ENCODE data around the gene CREB3L4. TPM values are rescaled to one million over a fixed set of nuclear protein-coding genes. Genes with fewer than 3 reads are reported as not detected.

The CREB3L4 gene
- total and polyA plus RNA-seq, 2 donors: 17.7 to 26.2 TPM

DNA sequence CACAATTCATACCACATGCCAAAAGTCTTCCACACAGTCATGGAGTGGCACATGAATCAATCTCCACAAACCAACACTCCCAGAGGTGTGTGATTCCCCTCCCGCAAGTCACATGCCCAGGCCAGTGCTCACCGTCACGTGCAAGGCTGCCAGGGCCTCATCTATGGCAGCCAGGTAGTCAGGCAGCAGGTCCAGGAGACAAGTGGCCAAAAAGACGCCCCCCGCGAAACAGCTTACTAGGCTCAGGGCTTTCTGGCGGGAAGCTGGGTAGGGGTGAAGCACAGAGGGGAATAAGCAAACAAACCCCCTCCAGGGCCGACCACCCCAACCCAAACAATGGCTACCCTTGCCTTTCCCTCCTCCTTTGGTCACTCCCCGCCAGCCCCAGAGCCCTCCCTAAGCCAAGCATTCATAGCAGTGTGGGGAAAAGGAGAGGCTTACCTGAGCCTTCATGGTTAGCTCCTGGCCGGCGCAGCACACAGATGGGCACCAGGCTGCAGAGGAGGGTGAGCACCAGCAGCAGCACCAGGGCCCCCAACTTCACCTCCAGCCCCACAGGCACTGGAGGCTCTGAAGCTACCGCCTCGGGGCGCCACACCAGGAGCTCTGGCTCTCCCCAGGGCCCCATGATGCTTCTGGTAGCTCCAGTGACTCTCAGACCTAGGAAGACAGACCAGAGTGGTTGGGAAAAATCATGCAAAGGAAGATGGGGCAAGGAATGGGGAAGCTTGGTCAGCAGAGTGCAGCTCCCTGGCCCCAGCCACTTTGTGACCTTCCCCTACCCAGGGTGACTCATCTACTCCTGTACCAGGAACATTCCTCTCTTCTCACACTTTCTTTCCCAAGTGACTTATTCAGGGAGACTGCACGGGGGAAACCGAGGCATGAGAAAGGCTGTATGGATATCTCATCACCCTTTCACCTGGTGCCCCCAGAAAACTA, 5.3 kb upstream of the CREB3L4 start:
- peaks cover 9 to 20% of the 10 kb centered on the region in 2 donors for H3K36me3 ChIP-seq (ENCODE audit: control insufficient read depth in 2 of 2, insufficient read depth in 2 of 2, low read length in 1 of 2)
- peak overlapping the region; percentile 57 to 74 for H3K4me3 ChIP-seq (ENCODE audit: low read length in 2 of 2)
- H3K27me3 ChIP-seq (ENCODE audit: control insufficient read depth in 2 of 2, insufficient read depth in 1 of 2, low read length in 1 of 2): no peaks in the 10 kb centered on the region
- WGBS: 75% methylated on average over 16 of the region's 16 CpGs
- H3K4me1 ChIP-seq (ENCODE audit: control insufficient read depth in 2 of 2, insufficient read depth in 2 of 2, low read length in 2 of 2): peaks cover 21 to 52% of the 10 kb centered on the region in 2 donors
- H3K9me3 ChIP-seq (ENCODE audit: control insufficient read depth in 2 of 2, insufficient read depth in 1 of 2, low read length in 1 of 2): no peaks in the 10 kb centered on the region
- H3K27ac ChIP-seq (ENCODE audit: low read depth in 1 of 2, low read length in 1 of 2): peak overlapping the region; percentile 72 to 84
- peak in 1 of 9 donors; percentile 24 for DNase-seq (ENCODE audit: low read depth in 6 of 9, low spot score in 9 of 9)

DNA sequence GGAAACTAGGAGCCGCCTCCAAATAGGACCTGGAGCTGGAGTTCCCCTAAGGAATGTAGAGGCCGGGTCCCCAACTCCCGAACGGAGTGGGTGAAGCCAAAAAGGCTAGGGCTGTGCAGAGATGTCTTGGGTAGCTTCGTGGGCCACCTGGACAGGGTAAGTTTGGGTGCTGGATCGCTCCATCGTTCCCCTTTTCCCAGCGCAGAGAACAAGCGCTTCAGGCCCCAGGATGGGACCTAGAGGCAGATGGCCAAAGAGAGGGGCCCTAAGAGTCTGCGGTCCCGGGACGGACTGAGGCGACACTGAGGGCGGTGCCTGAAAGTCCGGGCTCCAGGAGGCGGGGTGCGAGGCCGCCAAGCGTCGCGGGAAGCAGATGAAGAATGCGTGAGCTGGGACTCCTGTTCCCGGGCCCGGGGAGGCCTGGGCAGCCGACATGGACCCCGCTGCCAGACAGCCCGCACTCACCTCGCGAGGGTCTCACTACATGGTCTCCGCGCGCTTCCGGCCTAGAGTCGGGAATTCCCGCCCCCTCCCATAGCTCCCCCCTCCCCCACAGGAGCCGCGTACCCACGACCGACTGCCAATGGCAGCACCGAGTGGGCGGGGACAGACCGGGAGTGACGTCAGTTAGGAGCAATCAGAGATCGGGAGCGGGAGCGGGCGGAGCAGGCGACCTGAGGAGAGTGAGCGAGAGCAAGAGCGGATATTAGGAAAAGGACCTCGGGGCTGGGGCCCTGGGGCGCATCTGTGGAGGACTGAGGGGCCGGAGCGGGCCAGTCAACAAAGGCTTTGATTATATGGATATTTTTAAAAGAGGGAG, 4.5 kb upstream of the CREB3L4 start, which contains the start of gene SLC39A1:
Gene SLC39A1, minus strand, starts transcription at position 508 of the 820 bp plus-strand sequence. CDS start 822 bp downstream, outside the sequence.
- no peaks in the 10 kb centered on the region for H3K27me3 ChIP-seq (ENCODE audit: control insufficient read depth in 2 of 2, insufficient read depth in 1 of 2, low read length in 1 of 2)
- peak within 1 kb of the TSS; percentile 84 to 88 for H3K27ac ChIP-seq (ENCODE audit: low read depth in 1 of 2, low read length in 1 of 2)
- peak within 1 kb of the TSS; percentile 57 to 74 for H3K4me3 ChIP-seq (ENCODE audit: low read length in 2 of 2)
- under 1% methylated on average over 54 of the region's 54 CpGs for WGBS
- peaks cover 9 to 20% of the 10 kb centered on the region in 2 donors for H3K36me3 ChIP-seq (ENCODE audit: control insufficient read depth in 2 of 2, insufficient read depth in 2 of 2, low read length in 1 of 2)
- peak in 8 of 9 donors; percentile 86 to 97 (median 94) for DNase-seq (ENCODE audit: low read depth in 6 of 9, low spot score in 9 of 9)
- H3K9me3 ChIP-seq (ENCODE audit: control insufficient read depth in 2 of 2, insufficient read depth in 1 of 2, low read length in 1 of 2): no peaks in the 10 kb centered on the region
- peaks cover 22 to 53% of the 10 kb centered on the region in 2 donors for H3K4me1 ChIP-seq (ENCODE audit: control insufficient read depth in 2 of 2, insufficient read depth in 2 of 2, low read length in 2 of 2)

DNA sequence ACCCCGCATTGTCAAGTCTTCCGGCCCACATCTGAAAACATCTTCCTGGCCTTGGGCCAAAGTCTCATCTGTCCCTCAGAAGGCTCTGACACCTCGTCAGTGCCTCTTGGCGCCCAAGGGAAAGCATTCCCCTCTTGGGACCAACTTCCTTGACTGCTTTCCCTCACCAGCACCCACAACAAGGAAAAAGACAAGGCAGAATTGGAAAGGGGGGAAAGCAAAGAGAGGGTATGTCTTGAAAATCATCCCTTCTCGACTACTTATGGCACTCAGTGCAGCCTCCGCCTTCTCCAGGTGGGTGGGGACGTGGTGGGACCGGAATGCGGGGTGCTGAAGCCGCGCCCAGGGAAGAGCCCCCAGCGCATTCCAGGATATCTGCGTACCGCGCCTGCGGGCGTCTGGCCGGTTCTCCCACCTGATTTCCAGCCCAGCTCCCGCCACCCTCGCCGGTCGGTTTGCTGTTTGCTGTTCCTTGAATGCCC, 3.8 kb upstream of the CREB3L4 start:
- 4% methylated on average over 22 of the region's 22 CpGs for WGBS
- Histone ChIP-seq H3K27me3 (ENCODE audit: control insufficient read depth in 2 of 2, insufficient read depth in 1 of 2, low read length in 1 of 2) (no peaks in the 10 kb centered on the region), H3K27ac (ENCODE audit: low read depth in 1 of 2, low read length in 1 of 2) (peak overlapping the region; percentile 84 to 88), H3K4me3 (ENCODE audit: low read length in 2 of 2) (peak overlapping the region; percentile 57 to 74), H3K4me1 (ENCODE audit: control insufficient read depth in 2 of 2, insufficient read depth in 2 of 2, low read length in 2 of 2) (peaks cover 28 to 56% of the 10 kb centered on the region in 2 donors), H3K9me3 (ENCODE audit: control insufficient read depth in 2 of 2, insufficient read depth in 1 of 2, low read length in 1 of 2) (no peaks in the 10 kb centered on the region), H3K36me3 (ENCODE audit: control insufficient read depth in 2 of 2, insufficient read depth in 2 of 2, low read length in 1 of 2) (peaks cover 9 to 20% of the 10 kb centered on the region in 2 donors)
- no peak for DNase-seq (ENCODE audit: low read depth in 6 of 9, low spot score in 9 of 9)

DNA sequence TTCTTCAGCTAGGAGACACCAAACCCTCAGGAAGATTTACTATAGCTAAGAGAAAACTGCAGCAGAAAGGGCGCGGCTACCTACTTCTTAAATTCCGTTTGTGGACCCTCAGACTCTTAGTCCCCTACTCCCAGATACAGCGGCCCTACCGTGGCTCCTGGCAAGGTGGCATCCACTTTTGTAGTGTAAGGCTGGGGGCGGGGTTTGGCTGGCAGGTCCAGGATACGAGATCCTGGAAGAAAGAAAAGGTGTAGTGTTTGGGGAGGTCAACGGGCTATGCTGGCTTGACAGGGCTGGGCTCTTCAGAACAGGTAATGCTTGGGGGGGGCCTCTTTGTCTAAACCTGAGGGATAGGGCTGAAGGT, 280 bp downstream of the CREB3L4 start:
- Histone ChIP-seq H3K4me1 (ENCODE audit: control insufficient read depth in 2 of 2, insufficient read depth in 2 of 2, low read length in 2 of 2) (peaks cover 22 to 43% of the 10 kb centered on the region in 2 donors), H3K36me3 (ENCODE audit: control insufficient read depth in 2 of 2, insufficient read depth in 2 of 2, low read length in 1 of 2) (peaks cover 7 to 8% of the 10 kb centered on the region in 2 donors), H3K4me3 (ENCODE audit: low read length in 2 of 2) (peak overlapping the region; percentile 85 to 89), H3K27ac (ENCODE audit: low read depth in 1 of 2, low read length in 1 of 2) (peak overlapping the region; percentile 74 to 97), H3K27me3 (ENCODE audit: control insufficient read depth in 2 of 2, insufficient read depth in 1 of 2, low read length in 1 of 2) (no peaks in the 10 kb centered on the region), H3K9me3 (ENCODE audit: control insufficient read depth in 2 of 2, insufficient read depth in 1 of 2, low read length in 1 of 2) (peaks cover 0 to 1% of the 10 kb centered on the region in 2 donors)
- DNase-seq (ENCODE audit: low read depth in 6 of 9, low spot score in 9 of 9): no peak
- 1% methylated on average over 8 of the region's 8 CpGs for WGBS

GRCh38 chr1:153968408-153968807, 706 bp downstream of the CREB3L4 start:
- Histone ChIP-seq H3K4me3 (ENCODE audit: low read length in 2 of 2) (peak overlapping the region; percentile 85 to 89), H3K27me3 (ENCODE audit: control insufficient read depth in 2 of 2, insufficient read depth in 1 of 2, low read length in 1 of 2) (no peaks in the 10 kb centered on the region), H3K36me3 (ENCODE audit: control insufficient read depth in 2 of 2, insufficient read depth in 2 of 2, low read length in 1 of 2) (peaks cover 11 to 13% of the 10 kb centered on the region in 2 donors), H3K9me3 (ENCODE audit: control insufficient read depth in 2 of 2, insufficient read depth in 1 of 2, low read length in 1 of 2) (peaks cover 0 to 1% of the 10 kb centered on the region in 2 donors), H3K27ac (ENCODE audit: low read depth in 1 of 2, low read length in 1 of 2) (peak overlapping the region; percentile 36 to 97), H3K4me1 (ENCODE audit: control insufficient read depth in 2 of 2, insufficient read depth in 2 of 2, low read length in 2 of 2) (peaks cover 22 to 42% of the 10 kb centered on the region in 2 donors)
- WGBS: 17% methylated on average over 13 of the region's 13 CpGs
- no peak for DNase-seq (ENCODE audit: low read depth in 6 of 9, low spot score in 9 of 9)

- H3K4me3 ChIP-seq (ENCODE audit: low read length in 2 of 2): no peak overlapping the region
Observed at GRCh38 chr1:153968972-153969371, 1.3 kb downstream of the CREB3L4 start.

DNA sequence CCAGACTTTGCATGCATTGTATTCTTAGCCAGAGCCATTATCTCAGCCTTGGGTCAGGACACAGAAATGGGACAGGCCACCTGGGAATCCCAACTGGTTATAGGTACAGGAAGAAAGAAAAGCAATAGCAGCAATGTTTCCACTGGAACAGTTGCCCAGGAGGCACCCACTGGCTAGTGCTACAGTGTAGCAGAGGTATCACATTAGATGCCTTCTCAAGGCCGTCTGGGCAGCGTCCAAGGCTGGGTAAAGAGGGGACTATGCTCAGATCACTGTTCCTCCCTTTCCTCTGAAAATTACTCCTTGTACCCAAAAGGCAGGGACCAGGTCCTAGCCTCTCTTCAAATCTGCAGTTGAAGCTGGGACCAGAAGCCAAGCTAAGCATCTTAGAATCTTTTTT, 2.6 kb downstream of the CREB3L4 start:
- Histone ChIP-seq H3K4me3 (ENCODE audit: low read length in 2 of 2) (no peak overlapping the region), H3K9me3 (ENCODE audit: control insufficient read depth in 2 of 2, insufficient read depth in 1 of 2, low read length in 1 of 2) (peaks cover 0 to 1% of the 10 kb centered on the region in 2 donors), H3K27me3 (ENCODE audit: control insufficient read depth in 2 of 2, insufficient read depth in 1 of 2, low read length in 1 of 2) (no peaks in the 10 kb centered on the region), H3K4me1 (ENCODE audit: control insufficient read depth in 2 of 2, insufficient read depth in 2 of 2, low read length in 2 of 2) (peaks cover 18 to 31% of the 10 kb centered on the region in 2 donors), H3K36me3 (ENCODE audit: control insufficient read depth in 2 of 2, insufficient read depth in 2 of 2, low read length in 1 of 2) (peaks cover 28 to 29% of the 10 kb centered on the region in 2 donors), H3K27ac (ENCODE audit: low read depth in 1 of 2, low read length in 1 of 2) (no peak overlapping the region)
- no peak for DNase-seq (ENCODE audit: low read depth in 6 of 9, low spot score in 9 of 9)
- 98% methylated on average over 2 of the region's 2 CpGs for WGBS

More at GRCh38 chr1:153968972-153969371, 1.3 kb downstream of the CREB3L4 start:
- H3K36me3 ChIP-seq (ENCODE audit: control insufficient read depth in 2 of 2, insufficient read depth in 2 of 2, low read length in 1 of 2): peaks cover 16 to 18% of the 10 kb centered on the region in 2 donors
- peaks cover 21 to 38% of the 10 kb centered on the region in 2 donors for H3K4me1 ChIP-seq (ENCODE audit: control insufficient read depth in 2 of 2, insufficient read depth in 2 of 2, low read length in 2 of 2)
- peaks cover 0 to 1% of the 10 kb centered on the region in 2 donors for H3K9me3 ChIP-seq (ENCODE audit: control insufficient read depth in 2 of 2, insufficient read depth in 1 of 2, low read length in 1 of 2)
- DNase-seq (ENCODE audit: low read depth in 6 of 9, low spot score in 9 of 9): no peak
- WGBS: 94% methylated on average over 2 of the region's 2 CpGs
- H3K27ac ChIP-seq (ENCODE audit: low read depth in 1 of 2, low read length in 1 of 2): no peak overlapping the region
- no peaks in the 10 kb centered on the region for H3K27me3 ChIP-seq (ENCODE audit: control insufficient read depth in 2 of 2, insufficient read depth in 1 of 2, low read length in 1 of 2)

DNA sequence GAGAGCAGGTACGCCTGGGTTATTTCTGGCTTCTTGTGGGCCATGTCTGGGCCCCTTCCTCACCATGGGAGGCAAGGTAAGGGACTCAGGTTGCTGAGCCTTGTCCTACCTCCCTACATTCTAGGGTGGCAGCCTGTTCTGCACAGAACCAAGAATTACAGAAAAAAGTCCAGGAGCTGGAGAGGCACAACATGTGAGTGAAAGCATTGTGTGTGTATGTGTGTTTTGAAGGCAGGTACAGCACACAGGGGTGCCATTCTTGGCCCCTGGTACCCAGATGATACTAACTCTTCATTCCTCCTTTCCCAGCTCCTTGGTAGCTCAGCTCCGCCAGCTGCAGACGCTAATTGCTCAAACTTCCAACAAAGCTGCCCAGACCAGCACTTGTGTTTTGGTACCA, 5.4 kb downstream of the CREB3L4 start:
- Histone ChIP-seq H3K36me3 (ENCODE audit: control insufficient read depth in 2 of 2, insufficient read depth in 2 of 2, low read length in 1 of 2) (peaks cover 35 to 36% of the 10 kb centered on the region in 2 donors), H3K27me3 (ENCODE audit: control insufficient read depth in 2 of 2, insufficient read depth in 1 of 2, low read length in 1 of 2) (no peaks in the 10 kb centered on the region), H3K9me3 (ENCODE audit: control insufficient read depth in 2 of 2, insufficient read depth in 1 of 2, low read length in 1 of 2) (peaks cover 0 to 1% of the 10 kb centered on the region in 2 donors), H3K4me3 (ENCODE audit: low read length in 2 of 2) (no peak overlapping the region), H3K4me1 (ENCODE audit: control insufficient read depth in 2 of 2, insufficient read depth in 2 of 2, low read length in 2 of 2) (peaks cover 11 to 31% of the 10 kb centered on the region in 2 donors), H3K27ac (ENCODE audit: low read depth in 1 of 2, low read length in 1 of 2) (no peak overlapping the region)
- DNase-seq (ENCODE audit: low read depth in 6 of 9, low spot score in 9 of 9): no peak
- WGBS: 100% methylated on average over 3 of the region's 3 CpGs

Data from thymus (tissue), 11 donors.